Placental pericyte (primary cell): ENCODE data around the gene CLEC5A. TPM values are rescaled to one million over a fixed set of nuclear protein-coding genes. Genes with fewer than 3 reads are reported as not detected.

ENCODE experiments used
- total RNA-seq: library from RNA; depleted of rRNA; stranded (reverse); fragments of >200 nt; gene quantifications from 2 replicates; pipeline ENCODE4 v1.2.3, GENCODE V29; 2012

Gene CLEC5A
- not detected in 2 replicates for total RNA-seq

GRCh38 chr7:141946796-141947195 lies at the start of gene CLEC5A:
Gene CLEC5A (minus strand): TSS chr7:141946974. CDS start chr7:141946292, 682 bp downstream.

GRCh38 chr7:141973673-141974072 lies 26.9 kb upstream of the CLEC5A start, which contains the start of gene TAS2R38:
Gene TAS2R38 (minus strand): TSS chr7:141973773. CDS start chr7:141973689, 84 bp downstream.

GRCh38 chr7:141916099-141916498 lies 30.7 kb downstream of the CLEC5A start, which contains the start of gene OR9A4:
Gene OR9A4 (plus strand): TSS chr7:141916399. CDS start chr7:141918876, 2,477 bp downstream.

Other genes starting within 250 kb of the CLEC5A start
- gene DENND11, start 244.8 kb downstream of the CLEC5A start, total RNA-seq, result 3.4 and 4.2 TPM in 2 replicates
- not detected in 2 replicates for gene WEE2, start 238.6 kb downstream of the CLEC5A start, total RNA-seq
- gene SSBP1, start 208.6 kb downstream of the CLEC5A start, total RNA-seq, result 105 and 114 TPM in 2 replicates
- gene TAS2R3, start 182.9 kb downstream of the CLEC5A start, total RNA-seq, result 0.72 and 2.0 TPM in 2 replicates
- gene TAS2R4, start 170.3 kb downstream of the CLEC5A start, total RNA-seq, result 0.86 and 0.88 TPM in 2 replicates
- 0.57 and 0.66 TPM in 2 replicates for gene TAS2R5, start 156.8 kb downstream of the CLEC5A start, total RNA-seq
- gene PRSS37, start 105.5 kb downstream of the CLEC5A start, total RNA-seq, result not detected in 2 replicates
- not detected in 2 replicates for gene OR9A4, start 30.6 kb downstream of the CLEC5A start, total RNA-seq
- gene TAS2R38, start 26.8 kb upstream of the CLEC5A start, total RNA-seq, result not detected in 2 replicates
- gene MGAM, start 48.9 kb upstream of the CLEC5A start, total RNA-seq, result under 0.01 TPM in 1 of 2 replicates, not detected in the other
- gene MGAM2, start 164.7 kb upstream of the CLEC5A start, total RNA-seq, result not detected in 2 replicates